Neural cell (in vitro differentiated cells): ENCODE data around the gene PCED1B. TPM values are rescaled to one million over a fixed set of nuclear protein-coding genes. Genes with fewer than 3 reads are reported as not detected.

Experiments
- H2AFZ ChIP-seq: fragments of 200-600, 300-800 bp; sonication (generic), shearing (Covaris generic); 2 replicates; pipeline ENCODE4 v1.6.0; 2014; ENCODE audit warnings: low read depth, mild to moderate bottlenecking, antibody characterized with exemption, low read length, moderate library complexity
- H3F3A ChIP-seq: fragments of 200-600 bp; shearing (Covaris generic); 2 replicates; pipeline ENCODE4 v1.6.1; 2016; ENCODE audit warnings: mild to moderate bottlenecking, moderate library complexity, mixed read lengths, antibody characterized with exemption, low read length; ENCODE audit not compliant: insufficient read depth, poor library complexity, severe bottlenecking
- H3K27ac ChIP-seq: fragments of 200-600, 300-800 bp; sonication (generic), shearing (Covaris generic); 2 replicates; pipeline ENCODE4 v1.5.1; 2014; ENCODE audit warnings: mild to moderate bottlenecking, low read length, moderate library complexity
- H3K27me3 ChIP-seq: fragments of 300-800, 200-600 bp; sonication (generic), shearing (Covaris generic); 2 replicates; pipeline ENCODE4 v1.6.0; 2014; ENCODE audit warnings: mild to moderate bottlenecking, low read depth, low read length, moderate library complexity; ENCODE audit not compliant: insufficient read depth
- H3K36me3 ChIP-seq: fragments of 300-800, 200-600 bp; sonication (generic), shearing (Covaris generic); 2 replicates; pipeline ENCODE4 v1.5.1; 2014; ENCODE audit warnings: mild to moderate bottlenecking, antibody characterized with exemption, low read length, moderate library complexity; ENCODE audit not compliant: insufficient read depth
- H3K4me2 ChIP-seq: fragments of 300-800, 200-600 bp; sonication (generic), shearing (Covaris generic); 2 replicates; pipeline ENCODE4 v1.6.0; 2014; ENCODE audit warnings: mild to moderate bottlenecking, low read length
- H3K4me3 ChIP-seq: fragments of 300-800, 200-600 bp; sonication (generic), shearing (Covaris generic); 2 replicates; pipeline ENCODE4 v1.5.1; 2014; ENCODE audit warnings: mild to moderate bottlenecking, low read length, moderate library complexity
- H3K79me2 ChIP-seq: fragments of 200-600 bp; shearing (Covaris generic); replicated peaks from 2 replicates; pipeline ENCODE4 v1.6.0; 2014; ENCODE audit warnings: mild to moderate bottlenecking, low read length, moderate library complexity; ENCODE audit not compliant: insufficient read depth
- H3K9ac ChIP-seq: fragments of 300-800, 200-600 bp; sonication (generic), shearing (Covaris generic); 2 replicates; pipeline ENCODE4 v1.6.1; 2016; ENCODE audit warnings: mild to moderate bottlenecking, low read length, mixed read lengths
- H3K9me2 ChIP-seq: fragments of 200-600 bp; shearing (Covaris generic); 2 replicates; pipeline ENCODE4 v1.6.1; 2016; ENCODE audit warnings: mild to moderate bottlenecking, low read length, mixed read lengths; ENCODE audit not compliant: insufficient read depth
- H3K9me3 ChIP-seq: fragments of 200-600, 300-800 bp; sonication (generic), shearing (Covaris generic); 2 replicates; pipeline ENCODE4 v1.6.1; 2016; ENCODE audit warnings: mild to moderate bottlenecking, mixed run types, low read length, moderate library complexity, mixed read lengths
- H4K20me1 ChIP-seq: fragments of 200-600 bp; shearing (Covaris generic); 2 replicates; pipeline ENCODE4 v1.6.1; 2016; ENCODE audit warnings: mild to moderate bottlenecking, mixed run types; ENCODE audit not compliant: insufficient read depth
- CTCF ChIP-seq: fragments of 450-650 bp; IDR thresholded peaks from 2 replicates; pipeline ENCODE4 v1.5.1; 2014; ENCODE audit warnings: antibody characterized with exemption, mild to moderate bottlenecking, moderate library complexity; ENCODE audit not compliant: poor library complexity, severe bottlenecking
- EP300 ChIP-seq: fragments of 450-650 bp; conservative IDR thresholded peaks from 2 replicates; pipeline ENCODE4 v1.6.1; 2014; ENCODE audit warnings: antibody characterized with exemption, mild to moderate bottlenecking, moderate library complexity; ENCODE audit not compliant: poor library complexity, severe bottlenecking
- EZH2 ChIP-seq: fragments of 200-600, 300-800 bp; shearing (Covaris generic), sonication (generic); IDR thresholded peaks from 2 replicates; pipeline ENCODE4 v1.6.1; 2014; ENCODE audit warnings: antibody characterized with exemption, low read length, borderline replicate concordance, mild to moderate bottlenecking; ENCODE audit not compliant: insufficient read depth, poor library complexity, severe bottlenecking
- MXI1 ChIP-seq: fragments of 450-650 bp; conservative IDR thresholded peaks from 2 replicates; pipeline ENCODE4 v1.6.1; 2014; ENCODE audit warnings: antibody characterized with exemption, mild to moderate bottlenecking; ENCODE audit not compliant: poor library complexity, severe bottlenecking
- POLR2AphosphoS5 ChIP-seq: IDR thresholded peaks from 2 replicates; pipeline ENCODE4 v1.6.1; 2012
- RAD21 ChIP-seq: fragments of 450-650 bp; conservative IDR thresholded peaks from 2 replicates; pipeline ENCODE4 v1.6.1; 2014; ENCODE audit warnings: antibody characterized with exemption, mild to moderate bottlenecking, moderate library complexity
- REST ChIP-seq: IDR thresholded peaks from 2 replicates; pipeline ENCODE4 v1.6.1; 2012; ENCODE audit warnings: borderline replicate concordance
- SMC3 ChIP-seq: fragments of 450-650 bp; conservative IDR thresholded peaks from 2 replicates; pipeline ENCODE4 v1.6.1; 2014; ENCODE audit warnings: antibody characterized with exemption, mild to moderate bottlenecking, moderate library complexity; ENCODE audit not compliant: poor library complexity
- TAF1 ChIP-seq: IDR thresholded peaks from 2 replicates; pipeline ENCODE4 v1.6.1; 2012; ENCODE audit warnings: low read depth
- polyA plus RNA-seq: library from polyadenylated mRNA; depleted of rRNA; stranded (reverse); fragments of >200 nt; gene quantifications from 2 replicates; pipeline ENCODE4 v1.2.3, GENCODE V29; 2014

The PCED1B gene
- polyA plus RNA-seq, 1 donor from 2014 or later: not detected

- Histone ChIP-seq H3K9me3 (no peaks in the 10 kb centered on the region), H4K20me1 (no peaks in the 10 kb centered on the region), H3K4me2 (no peak overlapping the region), H3K9ac (no peak overlapping the region), H3K9me2 (no peaks in the 10 kb centered on the region), H2AFZ (no peak overlapping the region), H3K27ac (no peak overlapping the region), H3K27me3 (no peaks in the 10 kb centered on the region), H3K4me3 (no peak overlapping the region), H3F3A (no peaks in the 10 kb centered on the region), H3K79me2 (no peaks in the 10 kb centered on the region), H3K36me3 (no peaks in the 10 kb centered on the region)
- TF ChIP-seq EP300: no peak
- TF ChIP-seq REST: no peak
- TF ChIP-seq RAD21: no peak
- no peak for TF ChIP-seq CTCF
- TF ChIP-seq EZH2: no peak
- no peak for TF ChIP-seq SMC3
- no peak for TF ChIP-seq TAF1
- no peak for TF ChIP-seq POLR2AphosphoS5
- no peak for TF ChIP-seq MXI1
Observed at GRCh38 chr12:47147739-47148138, 68.3 kb downstream of the PCED1B start.

GRCh38 chr12:47149146-47149545 is 69.7 kb downstream of the PCED1B start:
- Histone ChIP-seq H3K9ac (no peak overlapping the region), H3K36me3 (no peaks in the 10 kb centered on the region), H3K9me3 (no peaks in the 10 kb centered on the region), H3K9me2 (no peaks in the 10 kb centered on the region), H2AFZ (no peak overlapping the region), H4K20me1 (no peaks in the 10 kb centered on the region), H3K27me3 (no peaks in the 10 kb centered on the region), H3F3A (no peaks in the 10 kb centered on the region), H3K4me2 (no peak overlapping the region), H3K27ac (no peak overlapping the region), H3K4me3 (no peak overlapping the region), H3K79me2 (no peaks in the 10 kb centered on the region)
- no peak for TF ChIP-seq TAF1
- no peak for TF ChIP-seq REST
- TF ChIP-seq MXI1: no peak
- TF ChIP-seq EZH2: no peak
- no peak for TF ChIP-seq EP300
- TF ChIP-seq SMC3: no peak
- TF ChIP-seq POLR2AphosphoS5: no peak
- TF ChIP-seq RAD21: no peak
- TF ChIP-seq CTCF: no peak
